Panc1 (cell line): ENCODE data around the gene POU3F2.

Experiments
- POLR2AphosphoS5 ChIP-seq: IDR thresholded peaks from 2 replicates; pipeline ENCODE4 v1.6.1; 2012; ENCODE audit warnings: mild to moderate bottlenecking, low read depth, low read length, moderate library complexity
- SIN3A ChIP-seq: IDR thresholded peaks from 2 replicates; pipeline ENCODE4 v1.6.1; 2012; ENCODE audit warnings: low read depth, mild to moderate bottlenecking, low read length, moderate library complexity, borderline replicate concordance; ENCODE audit not compliant: insufficient read depth
- TF ChIP-seq, protein P1 (sequence below): fragments of 450-650 bp; IDR thresholded peaks from 2 replicates; pipeline ENCODE4 v1.5.1; 2017; ENCODE audit warnings: mild to moderate bottlenecking

GRCh38 chr6:98880486-98880885 lies 46.1 kb downstream of the POU3F2 start:
- TF ChIP-seq, protein P1, sequence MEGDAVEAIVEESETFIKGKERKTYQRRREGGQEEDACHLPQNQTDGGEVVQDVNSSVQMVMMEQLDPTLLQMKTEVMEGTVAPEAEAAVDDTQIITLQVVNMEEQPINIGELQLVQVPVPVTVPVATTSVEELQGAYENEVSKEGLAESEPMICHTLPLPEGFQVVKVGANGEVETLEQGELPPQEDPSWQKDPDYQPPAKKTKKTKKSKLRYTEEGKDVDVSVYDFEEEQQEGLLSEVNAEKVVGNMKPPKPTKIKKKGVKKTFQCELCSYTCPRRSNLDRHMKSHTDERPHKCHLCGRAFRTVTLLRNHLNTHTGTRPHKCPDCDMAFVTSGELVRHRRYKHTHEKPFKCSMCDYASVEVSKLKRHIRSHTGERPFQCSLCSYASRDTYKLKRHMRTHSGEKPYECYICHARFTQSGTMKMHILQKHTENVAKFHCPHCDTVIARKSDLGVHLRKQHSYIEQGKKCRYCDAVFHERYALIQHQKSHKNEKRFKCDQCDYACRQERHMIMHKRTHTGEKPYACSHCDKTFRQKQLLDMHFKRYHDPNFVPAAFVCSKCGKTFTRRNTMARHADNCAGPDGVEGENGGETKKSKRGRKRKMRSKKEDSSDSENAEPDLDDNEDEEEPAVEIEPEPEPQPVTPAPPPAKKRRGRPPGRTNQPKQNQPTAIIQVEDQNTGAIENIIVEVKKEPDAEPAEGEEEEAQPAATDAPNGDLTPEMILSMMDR = no peak
- TF ChIP-seq SIN3A (no peak), POLR2AphosphoS5 (no peak)
